Activated naive CD4-positive, alpha-beta T cell treated with anti-CD3 and anti-CD28 coated beads for 36 hours (primary cell): ENCODE results near the gene MTG2. TPM values are rescaled to one million over a fixed set of nuclear protein-coding genes. Genes with fewer than 3 reads are reported as not detected.

Source experiments
- CTCF ChIA-PET: fragments of 350-600 bp; sonication (Branson Sonifier 250); formaldehyde crosslinking; loops from one replicate; lab custom pipeline; 2021; ENCODE audit warnings: antibody characterized with exemption; lab: Charles Lee
- DNase-seq: peaks from one replicate; pipeline ENCODE4 v3.0.0-alpha.2; 2020
- H3K27ac Mint-ChIP-seq: one replicate; pipeline ENCODE4 v1.8.0; 2021; ENCODE audit warnings: mild to moderate bottlenecking, mixed read lengths
- H3K27me3 Mint-ChIP-seq: one replicate; pipeline ENCODE4 v1.8.0; 2021; ENCODE audit warnings: low read depth, mixed read lengths
- H3K36me3 Mint-ChIP-seq: one replicate; pipeline ENCODE4 v1.8.0; 2021; ENCODE audit warnings: low read depth, mixed read lengths
- H3K4me1 Mint-ChIP-seq: one replicate; pipeline ENCODE4 v1.8.0; 2021; ENCODE audit warnings: low read depth, mixed read lengths
- H3K4me3 Mint-ChIP-seq: one replicate; pipeline ENCODE4 v1.8.0; 2021; ENCODE audit warnings: mild to moderate bottlenecking, moderate library complexity, mixed read lengths
- H3K9me3 Mint-ChIP-seq: one replicate; pipeline ENCODE4 v1.8.0; 2021; ENCODE audit warnings: mixed read lengths
- intact Hi-C: fragments of 100-400 bp; cut with micrococcal nuclease; formaldehyde crosslinking; loops from one replicate; pipeline ENCODE4 v1.15.1; 2023
- total RNA-seq, 2 experiments: library from RNA; stranded (reverse); gene quantifications; one replicate each; pipeline ENCODE4 v1.2.3, GENCODE V29; 2021

Gene MTG2
- total RNA-seq, 2 experiments from 2014 or later = 34.3 to 36.4 TPM

DNA sequence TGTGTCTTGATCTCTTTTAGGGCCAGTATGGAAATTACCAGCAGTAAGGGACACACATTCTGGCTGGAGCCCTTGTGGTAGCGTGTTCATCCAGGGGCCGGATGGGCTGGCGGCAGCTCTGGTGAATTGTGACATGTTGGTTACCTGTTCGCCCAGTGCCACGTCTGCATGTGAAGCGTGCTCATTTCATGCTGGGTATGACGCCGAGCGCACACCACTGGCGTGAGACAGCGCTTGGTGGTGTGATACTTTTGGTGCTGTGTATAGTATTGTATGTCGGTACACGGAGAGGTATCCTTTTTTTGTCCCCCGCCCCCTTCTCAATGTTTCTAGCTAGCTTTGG is 3.7 kb upstream of the MTG2 start:
- H3K36me3 Mint-ChIP-seq = peaks cover 8% of the 10 kb centered on the region
- intact Hi-C loops = no loop called here
- H3K4me1 Mint-ChIP-seq = peaks cover 14% of the 10 kb centered on the region
- CTCF ChIA-PET = no interaction called here
- H3K27ac Mint-ChIP-seq = no peak overlapping the region
- no peak overlapping the region for H3K4me3 Mint-ChIP-seq
- no peaks in the 10 kb centered on the region for H3K9me3 Mint-ChIP-seq
- H3K27me3 Mint-ChIP-seq = no peaks in the 10 kb centered on the region
- no peak for DNase-seq

- peaks cover 5% of the 10 kb centered on the region for H3K36me3 Mint-ChIP-seq
- no peaks in the 10 kb centered on the region for H3K9me3 Mint-ChIP-seq
- intact Hi-C loops = loop anchor here (1.0 kb wide), 6 partner anchors 38 to 205 kb away; partner anchors contain the start of genes ADRM1, LSM14B, OSBPL2 and RPS21
- no peak for DNase-seq
- CTCF ChIA-PET = no interaction called here
- H3K4me3 Mint-ChIP-seq = peak overlapping the region; percentile 87
- H3K4me1 Mint-ChIP-seq = peaks cover 30% of the 10 kb centered on the region
- no peaks in the 10 kb centered on the region for H3K27me3 Mint-ChIP-seq
- H3K27ac Mint-ChIP-seq = peak overlapping the region; percentile 84
Observed at GRCh38 chr20:62181808-62182207, 1.0 kb upstream of the MTG2 start.

GRCh38 chr20:62183426-62184142 is 756 bp downstream of the MTG2 start:
- Mint-ChIP-seq H3K9me3 (no peaks in the 10 kb centered on the region), H3K27ac (peak overlapping the region; percentile 78), H3K36me3 (peaks cover 5% of the 10 kb centered on the region), H3K4me1 (peaks cover 38% of the 10 kb centered on the region), H3K4me3 (peak overlapping the region; percentile 87), H3K27me3 (no peaks in the 10 kb centered on the region)
- intact Hi-C loops = no loop called here
- DNase-seq = no peak
- CTCF ChIA-PET = no interaction called here

GRCh38 chr20:62186096-62186426 is 3.2 kb downstream of the MTG2 start:
- Mint-ChIP-seq H3K27me3 (no peaks in the 10 kb centered on the region), H3K9me3 (no peaks in the 10 kb centered on the region), H3K4me1 (peaks cover 38% of the 10 kb centered on the region), H3K27ac (no peak overlapping the region), H3K4me3 (no peak overlapping the region), H3K36me3 (peaks cover 10% of the 10 kb centered on the region)
- no peak for DNase-seq
- intact Hi-C loops = no loop called here
- CTCF ChIA-PET = no interaction called here

DNA sequence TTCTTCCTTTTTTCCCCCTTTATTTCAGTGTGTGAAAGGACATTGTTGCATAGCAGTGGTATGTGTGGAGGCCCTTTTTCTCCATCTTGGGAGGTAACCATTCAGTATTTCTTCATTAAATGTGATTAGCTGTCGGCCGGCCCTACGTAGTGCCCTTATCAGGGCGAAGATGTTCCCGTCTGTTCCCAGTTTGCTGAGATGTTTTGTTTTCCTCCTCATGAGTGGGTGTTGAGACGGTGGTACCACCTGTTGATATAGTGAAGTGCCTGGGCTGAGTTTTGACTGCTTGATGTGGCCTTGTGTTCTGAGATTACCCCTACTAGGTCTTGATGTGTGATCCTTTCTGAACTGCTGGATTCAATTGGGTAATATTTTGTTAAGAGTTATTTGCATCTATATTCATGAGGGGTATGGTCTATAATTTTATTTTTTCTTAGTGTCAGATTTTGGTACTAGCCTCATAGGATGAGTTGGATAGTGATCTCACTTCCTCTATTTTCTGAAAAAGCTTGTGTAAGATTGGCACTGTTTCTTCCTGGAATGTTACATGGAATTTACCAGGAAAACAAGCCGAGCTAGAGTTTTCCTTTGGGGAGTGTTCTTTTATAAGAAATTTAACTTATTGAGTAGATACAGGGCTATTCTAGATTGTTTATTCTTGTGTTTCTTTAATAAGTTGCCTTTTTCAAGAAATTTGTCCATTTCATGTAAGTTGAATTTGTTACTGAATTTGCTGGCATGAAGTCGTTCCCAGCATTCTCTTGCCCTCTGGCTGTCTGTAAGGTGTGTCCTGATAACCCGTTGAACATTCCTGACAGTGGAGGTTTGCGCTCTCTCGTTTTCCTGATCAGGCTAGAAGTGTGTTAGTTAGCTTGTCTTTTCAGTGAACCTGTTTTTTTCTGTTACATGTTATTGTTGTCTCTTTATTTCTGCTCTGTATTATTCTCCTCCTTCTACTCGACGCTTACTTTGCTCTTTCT is 4.3 kb downstream of the MTG2 start:
- Mint-ChIP-seq H3K9me3 (no peaks in the 10 kb centered on the region), H3K4me3 (no peak overlapping the region), H3K27me3 (no peaks in the 10 kb centered on the region), H3K4me1 (peaks cover 32% of the 10 kb centered on the region), H3K36me3 (peaks cover 12% of the 10 kb centered on the region), H3K27ac (no peak overlapping the region)
- CTCF ChIA-PET = no interaction called here
- intact Hi-C loops = no loop called here
- DNase-seq = no peak

- Mint-ChIP-seq H3K27ac (no peak overlapping the region), H3K36me3 (peaks cover 18% of the 10 kb centered on the region), H3K4me3 (no peak overlapping the region), H3K27me3 (no peaks in the 10 kb centered on the region), H3K9me3 (no peaks in the 10 kb centered on the region), H3K4me1 (peaks cover 13% of the 10 kb centered on the region)
- CTCF ChIA-PET = no interaction called here
- intact Hi-C loops = no loop called here
- DNase-seq = no peak
Observed at GRCh38 chr20:62190639-62191411, 8.0 kb downstream of the MTG2 start.

DNA sequence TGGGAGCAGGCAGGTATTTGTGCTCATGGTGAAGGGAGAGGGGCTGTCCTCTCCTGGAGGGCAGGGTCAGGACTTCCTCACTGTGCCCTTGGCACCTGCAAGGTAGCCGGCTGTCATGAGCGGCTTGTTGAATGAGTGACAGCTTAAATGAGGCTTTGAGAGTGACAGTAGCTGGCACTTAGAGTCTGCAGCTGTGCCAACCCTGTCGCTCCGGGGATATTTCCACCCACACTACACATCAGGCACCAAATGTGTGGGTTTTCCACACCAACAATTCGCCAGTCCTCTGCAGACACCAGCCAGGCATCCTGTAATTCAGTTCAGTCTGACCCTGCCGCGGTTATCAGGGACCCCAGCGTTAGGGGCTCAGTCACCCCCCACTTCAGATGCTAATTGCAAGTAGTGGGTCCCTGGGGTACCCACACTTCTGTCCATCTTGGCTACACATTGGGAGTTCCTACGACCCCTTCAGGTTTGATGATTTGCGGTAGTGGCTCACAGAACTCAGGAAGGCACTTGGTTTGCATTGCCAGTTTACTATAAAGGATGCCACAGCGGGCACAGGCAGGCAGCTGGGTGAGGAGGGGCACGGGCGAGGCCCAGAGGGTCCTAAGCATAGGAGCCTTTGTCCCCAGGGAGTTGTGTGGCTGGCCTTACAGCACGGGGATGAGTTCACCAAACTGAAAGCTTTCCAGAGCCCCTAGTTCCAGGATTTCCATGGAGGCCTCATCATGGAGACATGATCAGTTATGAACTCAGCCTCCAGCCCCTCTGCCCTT is 9.1 kb downstream of the MTG2 start:
- DNase-seq = no peak
- peaks cover 6% of the 10 kb centered on the region for H3K4me1 Mint-ChIP-seq
- no peak overlapping the region for H3K27ac Mint-ChIP-seq
- H3K36me3 Mint-ChIP-seq = peaks cover 19% of the 10 kb centered on the region
- no peaks in the 10 kb centered on the region for H3K9me3 Mint-ChIP-seq
- intact Hi-C loops = no loop called here
- no peak overlapping the region for H3K4me3 Mint-ChIP-seq
- CTCF ChIA-PET = interaction anchor here (0.6 kb wide), 1 partner anchor 191 kb away, joined by 3 read pairs; no protein-coding TSS in a partner anchor
- no peaks in the 10 kb centered on the region for H3K27me3 Mint-ChIP-seq

GRCh38 chr20:62192635-62193034 is 9.8 kb downstream of the MTG2 start:
- no peaks in the 10 kb centered on the region for H3K27me3 Mint-ChIP-seq
- H3K9me3 Mint-ChIP-seq = no peaks in the 10 kb centered on the region
- peaks cover 1% of the 10 kb centered on the region for H3K4me1 Mint-ChIP-seq
- H3K36me3 Mint-ChIP-seq = peaks cover 19% of the 10 kb centered on the region
- no peak overlapping the region for H3K4me3 Mint-ChIP-seq
- intact Hi-C loops = no loop called here
- CTCF ChIA-PET = interaction anchor here (0.6 kb wide), 1 partner anchor 190 kb away, joined by 3 read pairs; no protein-coding TSS in a partner anchor
- no peak overlapping the region for H3K27ac Mint-ChIP-seq
- DNase-seq = no peak

DNA sequence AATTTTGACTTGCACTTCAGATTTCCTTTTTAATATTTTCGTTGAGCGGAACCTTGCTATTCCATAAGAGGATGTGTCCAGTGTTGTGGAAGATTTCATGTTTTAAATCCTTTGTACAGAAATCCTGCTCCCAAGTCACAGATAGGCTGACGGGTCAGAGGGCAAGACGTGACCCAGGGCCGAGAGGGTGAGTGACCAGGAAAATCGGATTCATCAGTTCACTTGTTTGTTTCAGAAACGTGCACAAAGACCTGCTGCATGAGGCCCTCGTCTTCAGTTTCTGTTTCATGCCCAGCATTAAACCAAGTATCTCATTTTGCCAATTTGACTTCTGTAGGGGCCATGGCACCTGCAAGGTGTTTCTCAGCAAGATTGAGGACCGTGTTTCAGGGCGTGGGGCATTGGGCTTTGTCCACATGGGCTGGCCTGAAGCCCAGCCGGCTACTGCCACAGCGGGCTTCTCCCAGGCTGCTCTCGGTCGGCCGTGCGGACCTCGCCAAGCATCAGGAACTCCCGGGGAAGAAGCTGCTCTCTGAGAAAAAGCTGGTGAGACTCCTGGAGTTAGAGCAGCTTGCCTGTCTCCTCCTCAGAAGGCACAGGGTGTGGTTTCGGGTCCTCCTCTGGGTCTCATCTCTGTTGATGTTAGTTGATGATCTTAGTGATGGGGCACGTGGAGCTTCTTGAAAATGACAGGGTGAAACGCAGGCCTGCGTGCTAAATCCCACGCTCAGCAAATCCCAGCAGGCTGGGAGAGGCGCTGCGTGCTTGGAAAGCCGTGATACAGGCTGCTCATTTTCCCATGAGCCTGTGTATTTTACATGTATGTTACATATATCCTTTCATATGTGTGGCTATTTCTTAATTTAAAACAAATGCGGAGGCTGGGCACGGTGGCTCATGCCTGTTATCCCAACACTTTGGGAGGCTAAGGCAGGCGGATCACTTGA is 10.5 kb downstream of the MTG2 start:
- no peaks in the 10 kb centered on the region for H3K27me3 Mint-ChIP-seq
- peaks cover 21% of the 10 kb centered on the region for H3K36me3 Mint-ChIP-seq
- H3K9me3 Mint-ChIP-seq = no peaks in the 10 kb centered on the region
- CTCF ChIA-PET = no interaction called here
- no peaks in the 10 kb centered on the region for H3K4me1 Mint-ChIP-seq
- H3K4me3 Mint-ChIP-seq = no peak overlapping the region
- H3K27ac Mint-ChIP-seq = no peak overlapping the region
- DNase-seq = no peak
- intact Hi-C loops = no loop called here

DNA sequence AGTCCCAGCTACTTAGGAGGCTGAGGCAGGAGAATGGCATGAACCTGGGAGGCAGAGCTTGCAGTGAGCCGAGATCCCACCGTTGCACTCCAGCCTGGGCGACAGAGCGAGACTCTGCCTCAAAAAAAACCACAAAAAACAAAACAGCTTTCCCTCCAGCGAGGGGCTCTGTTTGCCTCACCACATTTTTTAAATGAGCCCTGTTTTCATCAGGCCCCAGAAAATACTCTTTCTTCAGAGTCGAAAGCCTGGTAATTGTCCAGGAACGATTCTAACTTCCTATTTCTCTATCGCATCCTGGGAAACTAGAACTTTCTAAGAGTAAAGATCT is 12.2 kb downstream of the MTG2 start:
- no peaks in the 10 kb centered on the region for H3K9me3 Mint-ChIP-seq
- CTCF ChIA-PET = no interaction called here
- H3K27me3 Mint-ChIP-seq = no peaks in the 10 kb centered on the region
- peaks cover 33% of the 10 kb centered on the region for H3K36me3 Mint-ChIP-seq
- no peak overlapping the region for H3K27ac Mint-ChIP-seq
- no peaks in the 10 kb centered on the region for H3K4me1 Mint-ChIP-seq
- no peak overlapping the region for H3K4me3 Mint-ChIP-seq
- DNase-seq = no peak
- intact Hi-C loops = no loop called here

- H3K27me3 Mint-ChIP-seq = no peaks in the 10 kb centered on the region
- CTCF ChIA-PET = no interaction called here
Observed at GRCh38 chr20:62195736-62196135, 12.9 kb downstream of the MTG2 start.

More at GRCh38 chr20:62195736-62196135, 12.9 kb downstream of the MTG2 start:
- Mint-ChIP-seq H3K27ac (no peak overlapping the region), H3K9me3 (no peaks in the 10 kb centered on the region), H3K4me1 (no peaks in the 10 kb centered on the region), H3K36me3 (peaks cover 32% of the 10 kb centered on the region), H3K4me3 (no peak overlapping the region)
- DNase-seq = no peak
- intact Hi-C loops = no loop called here
